Measurements from ENCODE around the gene SPOCD1. TPM values are rescaled to one million over a fixed set of nuclear protein-coding genes. Genes with fewer than 3 reads are reported as not detected.

Gene SPOCD1
- total RNA-seq, 1 donor from 2014 or later = not detected

- H3K9ac ChIP-seq (ENCODE audit: low read depth in 1 of 3, low read length in 3 of 3) = peak overlapping the region in 1 of 3 donors; percentile 33
- H3K27me3 ChIP-seq (ENCODE audit: control insufficient read depth in 3 of 3, insufficient read depth in 3 of 3, low read length in 3 of 3) = peaks cover 0 to 15% (median 0%) of the 10 kb centered on the region in 3 donors
- peak overlapping the region in 2 of 3 donors; percentile 88 to 89 for H3K4me3 ChIP-seq (ENCODE audit: low read length in 3 of 3)
- H3K4me1 ChIP-seq (ENCODE audit: control insufficient read depth in 3 of 3, insufficient read depth in 3 of 3, low read length in 3 of 3) = peaks cover 10 to 17% (median 10%) of the 10 kb centered on the region in 3 donors
- H3K9me3 ChIP-seq (ENCODE audit: control insufficient read depth in 3 of 3, low read length in 3 of 3) = no peaks in the 10 kb centered on the region
- no peaks in the 10 kb centered on the region for H3K36me3 ChIP-seq (ENCODE audit: control insufficient read depth in 3 of 3, insufficient read depth in 3 of 3, low read length in 3 of 3)
- H3K27ac ChIP-seq (ENCODE audit: low read depth, low read length) = no peak overlapping the region
These were observed 26.4 kb downstream of the SPOCD1 start for GRCh38 chr1:31789259-31790065.

DNA sequence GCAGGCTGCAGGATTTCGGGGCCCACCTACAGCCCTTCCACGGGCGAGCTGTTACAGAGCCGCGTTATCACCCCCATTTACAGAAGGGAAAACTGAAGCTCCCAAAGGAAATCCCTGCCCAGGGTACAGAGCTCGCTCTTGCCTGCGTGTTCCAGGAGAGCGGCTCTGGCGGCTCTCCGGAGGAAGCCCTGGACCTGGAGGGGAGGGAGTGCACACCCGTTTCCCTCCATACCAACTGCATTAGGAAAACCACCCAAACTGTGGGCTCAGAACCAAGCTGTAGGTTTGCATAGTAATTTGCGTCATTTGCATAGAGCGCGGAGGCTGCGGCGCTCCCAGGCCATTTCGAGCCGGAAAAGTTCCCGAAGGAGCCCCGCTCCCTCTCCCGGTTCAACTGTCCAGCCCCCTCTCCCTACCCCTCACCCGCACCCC is 27.0 kb downstream of the SPOCD1 start:
- Histone ChIP-seq H3K4me1 (ENCODE audit: control insufficient read depth in 3 of 3, insufficient read depth in 3 of 3, low read length in 3 of 3) (peaks cover 10 to 17% (median 10%) of the 10 kb centered on the region in 3 donors), H3K9ac (ENCODE audit: low read depth in 1 of 3, low read length in 3 of 3) (peak overlapping the region; percentile 65 to 86 (median 76)), H3K27ac (ENCODE audit: low read depth, low read length) (peak overlapping the region; percentile 77), H3K27me3 (ENCODE audit: control insufficient read depth in 3 of 3, insufficient read depth in 3 of 3, low read length in 3 of 3) (peaks cover 0 to 15% (median 0%) of the 10 kb centered on the region in 3 donors), H3K36me3 (ENCODE audit: control insufficient read depth in 3 of 3, insufficient read depth in 3 of 3, low read length in 3 of 3) (no peaks in the 10 kb centered on the region), H3K4me3 (ENCODE audit: low read length in 3 of 3) (peak overlapping the region; percentile 86 to 89 (median 88)), H3K9me3 (ENCODE audit: control insufficient read depth in 3 of 3, low read length in 3 of 3) (no peaks in the 10 kb centered on the region)

DNA sequence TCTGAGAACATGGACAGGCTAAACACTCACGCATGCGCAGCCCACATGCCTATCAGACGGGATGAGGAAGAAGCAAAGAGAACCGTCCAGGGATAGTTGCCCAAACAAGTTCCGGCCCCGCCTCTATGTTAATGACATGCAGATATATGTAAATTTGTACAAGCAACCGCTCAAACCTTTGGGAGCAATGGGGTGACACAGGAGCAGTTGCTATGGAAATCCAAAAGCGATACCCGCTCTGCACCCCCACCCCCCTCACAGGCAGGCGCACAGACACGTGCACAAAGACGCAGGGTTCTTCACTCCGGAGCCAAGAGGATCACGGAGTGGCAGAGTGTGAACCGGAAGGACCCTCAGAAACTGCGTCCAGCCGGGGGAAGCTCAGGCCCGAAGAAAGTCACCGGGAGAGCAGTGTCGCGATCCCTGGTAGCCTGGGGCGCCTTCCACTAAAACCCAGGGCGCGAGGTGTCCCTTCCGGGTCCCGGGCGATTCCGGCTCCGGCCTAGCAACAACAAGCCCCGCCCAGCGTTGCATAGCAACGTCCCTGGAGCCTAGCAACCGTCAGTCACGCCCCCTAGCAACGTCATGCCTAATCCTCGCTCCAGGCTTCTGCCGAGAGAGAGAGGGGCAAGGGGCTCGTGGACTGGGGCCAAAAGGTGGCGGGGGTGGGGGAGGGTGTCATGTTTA is 27.5 kb downstream of the SPOCD1 start:
- peaks cover 10 to 17% (median 10%) of the 10 kb centered on the region in 3 donors for H3K4me1 ChIP-seq (ENCODE audit: control insufficient read depth in 3 of 3, insufficient read depth in 3 of 3, low read length in 3 of 3)
- no peaks in the 10 kb centered on the region for H3K36me3 ChIP-seq (ENCODE audit: control insufficient read depth in 3 of 3, insufficient read depth in 3 of 3, low read length in 3 of 3)
- peak overlapping the region; percentile 73 to 86 (median 76) for H3K9ac ChIP-seq (ENCODE audit: low read depth in 1 of 3, low read length in 3 of 3)
- H3K4me3 ChIP-seq (ENCODE audit: low read length in 3 of 3) = peak overlapping the region; percentile 86 to 89 (median 88)
- no peaks in the 10 kb centered on the region for H3K9me3 ChIP-seq (ENCODE audit: control insufficient read depth in 3 of 3, low read length in 3 of 3)
- H3K27ac ChIP-seq (ENCODE audit: low read depth, low read length) = peak overlapping the region; percentile 77
- peaks cover 0 to 12% (median 0%) of the 10 kb centered on the region in 3 donors for H3K27me3 ChIP-seq (ENCODE audit: control insufficient read depth in 3 of 3, insufficient read depth in 3 of 3, low read length in 3 of 3)

GRCh38 chr1:31787786-31788137 is 28.1 kb downstream of the SPOCD1 start:
- Histone ChIP-seq H3K4me3 (ENCODE audit: low read length in 3 of 3) (peak overlapping the region in 2 of 3 donors; percentile 88 to 89), H3K4me1 (ENCODE audit: control insufficient read depth in 3 of 3, insufficient read depth in 3 of 3, low read length in 3 of 3) (peaks cover 10 to 17% (median 10%) of the 10 kb centered on the region in 3 donors), H3K9ac (ENCODE audit: low read depth in 1 of 3, low read length in 3 of 3) (no peak overlapping the region), H3K36me3 (ENCODE audit: control insufficient read depth in 3 of 3, insufficient read depth in 3 of 3, low read length in 3 of 3) (no peaks in the 10 kb centered on the region), H3K9me3 (ENCODE audit: control insufficient read depth in 3 of 3, low read length in 3 of 3) (no peaks in the 10 kb centered on the region), H3K27ac (ENCODE audit: low read depth, low read length) (peak overlapping the region; percentile 77), H3K27me3 (ENCODE audit: control insufficient read depth in 3 of 3, insufficient read depth in 3 of 3, low read length in 3 of 3) (peaks cover 0 to 9% (median 0%) of the 10 kb centered on the region in 3 donors)

DNA sequence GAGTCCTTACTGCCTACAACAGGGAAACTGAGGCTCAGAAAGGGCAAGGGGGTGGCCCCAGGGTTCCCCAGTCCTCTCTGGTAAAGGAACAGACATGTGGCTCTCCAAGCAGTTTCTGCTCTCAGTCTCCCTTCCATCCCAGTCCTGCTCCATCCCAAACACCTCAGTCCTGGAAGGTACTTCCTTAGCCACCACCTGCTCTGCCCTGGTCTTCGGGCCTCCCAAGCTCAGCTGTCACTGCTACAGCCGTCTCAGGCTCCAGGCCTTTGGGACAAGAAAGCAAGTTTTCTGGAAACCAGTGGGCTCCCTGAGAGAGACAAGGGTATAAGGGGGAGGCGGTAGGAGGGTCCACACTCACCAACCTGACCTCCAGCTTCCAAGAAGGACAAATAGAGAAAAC is 28.6 kb downstream of the SPOCD1 start:
- Histone ChIP-seq H3K36me3 (ENCODE audit: control insufficient read depth in 3 of 3, insufficient read depth in 3 of 3, low read length in 3 of 3) (no peaks in the 10 kb centered on the region), H3K4me1 (ENCODE audit: control insufficient read depth in 3 of 3, insufficient read depth in 3 of 3, low read length in 3 of 3) (peaks cover 10 to 17% (median 10%) of the 10 kb centered on the region in 3 donors), H3K9ac (ENCODE audit: low read depth in 1 of 3, low read length in 3 of 3) (no peak overlapping the region), H3K27ac (ENCODE audit: low read depth, low read length) (no peak overlapping the region), H3K27me3 (ENCODE audit: control insufficient read depth in 3 of 3, insufficient read depth in 3 of 3, low read length in 3 of 3) (peaks cover 0 to 6% (median 0%) of the 10 kb centered on the region in 3 donors), H3K9me3 (ENCODE audit: control insufficient read depth in 3 of 3, low read length in 3 of 3) (no peaks in the 10 kb centered on the region), H3K4me3 (ENCODE audit: low read length in 3 of 3) (no peak overlapping the region)

DNA sequence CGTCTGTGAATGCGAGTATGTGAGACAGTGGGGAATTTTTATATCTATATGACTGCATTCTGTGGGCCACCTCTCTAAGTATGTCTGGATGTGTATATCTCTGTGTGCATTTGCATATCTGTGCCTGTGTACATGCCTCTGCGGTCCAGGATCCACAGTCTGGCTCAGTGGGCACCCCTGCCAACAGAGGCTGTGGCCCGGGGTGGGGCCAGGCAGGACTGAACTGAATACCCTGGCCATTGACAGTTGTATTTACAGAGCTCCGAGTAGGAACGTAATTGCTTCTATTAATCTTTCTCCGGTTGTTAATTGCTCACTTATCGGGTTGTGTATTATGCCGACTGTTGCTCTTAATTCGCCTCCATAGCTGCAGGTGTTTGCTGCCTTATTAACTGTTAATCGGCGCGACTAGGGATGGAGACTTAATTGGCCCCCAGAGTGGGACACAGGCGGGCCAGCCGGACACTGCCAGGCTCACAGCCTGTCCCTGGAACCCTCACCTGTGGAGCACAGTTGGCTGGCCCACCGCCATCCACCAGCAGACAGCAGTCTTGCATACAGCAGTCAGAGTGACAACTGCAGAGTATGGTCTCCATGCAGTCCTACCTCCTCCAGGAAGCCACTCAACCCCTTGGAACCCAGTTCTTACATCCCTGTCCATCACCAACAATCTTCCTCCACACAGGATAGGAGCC is 29.3 kb downstream of the SPOCD1 start:
- Histone ChIP-seq H3K27ac (ENCODE audit: low read depth, low read length) (no peak overlapping the region), H3K36me3 (ENCODE audit: control insufficient read depth in 3 of 3, insufficient read depth in 3 of 3, low read length in 3 of 3) (no peaks in the 10 kb centered on the region), H3K4me1 (ENCODE audit: control insufficient read depth in 3 of 3, insufficient read depth in 3 of 3, low read length in 3 of 3) (peaks cover 10 to 17% (median 10%) of the 10 kb centered on the region in 3 donors), H3K27me3 (ENCODE audit: control insufficient read depth in 3 of 3, insufficient read depth in 3 of 3, low read length in 3 of 3) (peaks cover 0 to 1% (median 0%) of the 10 kb centered on the region in 3 donors), H3K4me3 (ENCODE audit: low read length in 3 of 3) (no peak overlapping the region), H3K9me3 (ENCODE audit: control insufficient read depth in 3 of 3, low read length in 3 of 3) (no peaks in the 10 kb centered on the region), H3K9ac (ENCODE audit: low read depth in 1 of 3, low read length in 3 of 3) (no peak overlapping the region)

- no peak overlapping the region for H3K9ac ChIP-seq (ENCODE audit: low read depth in 1 of 3, low read length in 3 of 3)
- H3K27ac ChIP-seq (ENCODE audit: low read depth, low read length) = no peak overlapping the region
- no peaks in the 10 kb centered on the region for H3K9me3 ChIP-seq (ENCODE audit: control insufficient read depth in 3 of 3, low read length in 3 of 3)
- H3K27me3 ChIP-seq (ENCODE audit: control insufficient read depth in 3 of 3, insufficient read depth in 3 of 3, low read length in 3 of 3) = no peaks in the 10 kb centered on the region
- no peaks in the 10 kb centered on the region for H3K36me3 ChIP-seq (ENCODE audit: control insufficient read depth in 3 of 3, insufficient read depth in 3 of 3, low read length in 3 of 3)
- H3K4me1 ChIP-seq (ENCODE audit: control insufficient read depth in 3 of 3, insufficient read depth in 3 of 3, low read length in 3 of 3) = peaks cover 10 to 17% (median 10%) of the 10 kb centered on the region in 3 donors
- no peak overlapping the region for H3K4me3 ChIP-seq (ENCODE audit: low read length in 3 of 3)
These were observed 29.9 kb downstream of the SPOCD1 start for GRCh38 chr1:31785947-31786290.

DNA sequence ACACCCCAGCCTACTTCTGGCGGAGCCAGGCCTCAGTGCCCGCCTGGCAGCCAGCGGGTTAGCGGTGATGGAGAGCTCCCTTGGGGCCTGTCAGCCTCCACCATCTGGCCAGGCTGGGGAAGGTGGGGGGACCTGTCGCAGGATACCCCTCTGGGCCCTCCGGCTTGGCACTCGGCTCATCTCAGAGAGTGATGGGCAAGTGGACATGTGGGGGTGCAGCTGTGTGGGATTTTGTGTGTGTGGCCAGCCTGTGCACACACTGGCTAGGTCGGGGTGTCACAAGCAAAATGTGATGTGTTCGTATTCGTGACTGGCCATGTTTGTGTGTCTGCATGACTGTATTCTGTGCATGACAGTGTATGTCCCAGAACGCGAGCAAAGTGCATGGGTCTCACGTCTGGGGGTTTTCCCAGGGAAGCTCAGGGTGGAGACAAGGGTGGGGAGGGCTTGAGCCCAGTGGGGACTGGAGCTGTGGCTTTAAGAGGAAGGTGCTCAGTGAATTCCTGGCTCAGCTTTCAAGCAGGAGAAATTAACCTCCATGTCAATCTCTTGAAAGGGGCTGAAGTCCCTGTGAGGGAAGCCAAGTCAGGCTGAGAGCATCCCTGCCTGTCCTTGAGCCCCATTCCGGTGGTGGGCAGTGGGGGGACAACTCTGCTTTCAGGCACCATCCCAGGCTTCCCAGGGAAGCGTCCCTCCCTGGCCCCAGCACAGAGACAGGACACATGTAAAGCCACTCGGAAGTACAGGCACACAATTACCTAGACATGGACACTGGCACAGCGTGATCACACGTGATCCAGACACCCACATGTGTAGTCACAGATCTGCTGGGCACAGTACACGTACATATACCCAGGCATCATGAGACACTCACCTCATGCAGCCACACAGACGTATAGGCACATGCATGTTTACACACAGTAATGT is 30.5 kb downstream of the SPOCD1 start:
- H3K4me3 ChIP-seq (ENCODE audit: low read length in 3 of 3) = no peak overlapping the region
- no peak overlapping the region for H3K27ac ChIP-seq (ENCODE audit: low read depth, low read length)
- no peak overlapping the region for H3K9ac ChIP-seq (ENCODE audit: low read depth in 1 of 3, low read length in 3 of 3)
- H3K9me3 ChIP-seq (ENCODE audit: control insufficient read depth in 3 of 3, low read length in 3 of 3) = no peaks in the 10 kb centered on the region
- no peaks in the 10 kb centered on the region for H3K36me3 ChIP-seq (ENCODE audit: control insufficient read depth in 3 of 3, insufficient read depth in 3 of 3, low read length in 3 of 3)
- H3K27me3 ChIP-seq (ENCODE audit: control insufficient read depth in 3 of 3, insufficient read depth in 3 of 3, low read length in 3 of 3) = no peaks in the 10 kb centered on the region
- peaks cover 10 to 17% (median 10%) of the 10 kb centered on the region in 3 donors for H3K4me1 ChIP-seq (ENCODE audit: control insufficient read depth in 3 of 3, insufficient read depth in 3 of 3, low read length in 3 of 3)

DNA sequence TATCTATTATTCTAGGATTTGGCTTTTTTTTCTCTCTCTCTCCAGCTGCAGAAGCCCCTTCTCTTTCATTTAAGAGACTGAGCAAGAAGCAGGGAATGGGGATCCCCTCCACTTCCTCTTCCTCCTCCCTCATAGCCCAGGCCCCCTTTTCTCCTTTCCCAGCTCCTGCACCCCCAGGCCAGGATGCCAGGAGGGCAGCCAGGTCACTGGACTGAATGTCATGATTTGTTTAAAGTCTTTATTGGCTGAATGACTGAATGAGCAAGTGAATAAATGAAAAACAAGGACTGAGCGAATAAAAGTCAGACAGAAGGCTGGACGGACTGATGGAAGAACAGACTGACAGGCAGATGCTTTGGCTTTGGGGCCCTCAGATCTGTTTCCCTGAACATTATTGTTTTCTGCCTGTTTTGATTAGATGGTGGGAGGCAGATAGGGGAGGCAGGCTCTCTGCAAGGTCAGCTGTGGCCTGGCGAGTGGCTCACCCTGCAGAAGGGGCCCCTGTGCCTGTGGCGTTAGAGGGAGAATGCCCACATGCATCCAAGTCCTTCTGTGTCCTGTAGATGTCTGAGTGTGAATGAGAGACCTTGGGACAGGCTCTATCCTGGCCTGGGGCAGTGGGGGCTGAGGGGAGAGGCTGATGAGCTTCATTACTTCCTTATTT is 31.3 kb downstream of the SPOCD1 start:
- no peak overlapping the region for H3K4me3 ChIP-seq (ENCODE audit: low read length in 3 of 3)
- H3K9ac ChIP-seq (ENCODE audit: low read depth in 1 of 3, low read length in 3 of 3) = no peak overlapping the region
- H3K9me3 ChIP-seq (ENCODE audit: control insufficient read depth in 3 of 3, low read length in 3 of 3) = no peaks in the 10 kb centered on the region
- peaks cover 9 to 16% (median 10%) of the 10 kb centered on the region in 3 donors for H3K4me1 ChIP-seq (ENCODE audit: control insufficient read depth in 3 of 3, insufficient read depth in 3 of 3, low read length in 3 of 3)
- no peaks in the 10 kb centered on the region for H3K36me3 ChIP-seq (ENCODE audit: control insufficient read depth in 3 of 3, insufficient read depth in 3 of 3, low read length in 3 of 3)
- H3K27me3 ChIP-seq (ENCODE audit: control insufficient read depth in 3 of 3, insufficient read depth in 3 of 3, low read length in 3 of 3) = no peaks in the 10 kb centered on the region
- no peak overlapping the region for H3K27ac ChIP-seq (ENCODE audit: low read depth, low read length)

All from skeletal muscle tissue (tissue), 4 donors.